Measurements from ENCODE around the gene EXOG.

The EXOG gene

GRCh38 chr3:38562467-38562925 lies 66.4 kb downstream of the EXOG start:
- H2BK12ac ChIP-seq (ENCODE audit: low read length), result no peak overlapping the region
- no peaks in the 10 kb centered on the region for H3K79me2 ChIP-seq (ENCODE audit: control insufficient read depth, insufficient read depth, low read length, poor library complexity)
- no CpG with 5 or more reads among the region's 7 CpGs for WGBS (ENCODE audit: extremely low coverage, insufficient coverage, insufficient read length)
- no peak overlapping the region for H4K8ac ChIP-seq (ENCODE audit: low read depth, low read length)
- H3K14ac ChIP-seq (ENCODE audit: low read length), result no peak overlapping the region
- no peak overlapping the region for H3K4me2 ChIP-seq (ENCODE audit: low read length)
- no peak overlapping the region for H3K9ac ChIP-seq (ENCODE audit: low read length)
- no peak overlapping the region for H2AFZ ChIP-seq (ENCODE audit: insufficient read depth, low read length, poor library complexity)
- H3K9me3 ChIP-seq (ENCODE audit: insufficient read depth, low read depth, low read length), result no peaks in the 10 kb centered on the region
- H3K27me3 ChIP-seq (ENCODE audit: insufficient read depth, low read length), result no peaks in the 10 kb centered on the region
- H3K36me3 ChIP-seq (ENCODE audit: control insufficient read depth in 1 of 2, insufficient read depth in 2 of 2, low read length in 2 of 2), result no peaks in the 10 kb centered on the region
- no peak overlapping the region for H3K18ac ChIP-seq (ENCODE audit: low read length)
- no peak overlapping the region for H2BK5ac ChIP-seq (ENCODE audit: low read depth, low read length, poor library complexity)
- H4K12ac ChIP-seq (ENCODE audit: low read depth, low read length), result no peak overlapping the region
- no peak overlapping the region for H3K27ac ChIP-seq (ENCODE audit: low read depth, low read length)
- DNase-seq, result no peak
- H3K79me1 ChIP-seq (ENCODE audit: low read length), result no peaks in the 10 kb centered on the region
- no peaks in the 10 kb centered on the region for H3K4me1 ChIP-seq (ENCODE audit: control insufficient read depth in 1 of 2, insufficient read depth in 2 of 2, low read length in 2 of 2)
- H2BK120ac ChIP-seq (ENCODE audit: insufficient read depth, low read length, poor library complexity), result no peak overlapping the region
- H3K23ac ChIP-seq (ENCODE audit: low read length), result no peak overlapping the region
- H3K4ac ChIP-seq (ENCODE audit: low read depth, low read length), result no peak overlapping the region
- H2AK5ac ChIP-seq (ENCODE audit: low read length), result no peak overlapping the region
- no peak overlapping the region for H4K91ac ChIP-seq (ENCODE audit: low read depth, low read length)
- H3K4me3 ChIP-seq (ENCODE audit: low read depth, low read length), result no peak overlapping the region

DNA sequence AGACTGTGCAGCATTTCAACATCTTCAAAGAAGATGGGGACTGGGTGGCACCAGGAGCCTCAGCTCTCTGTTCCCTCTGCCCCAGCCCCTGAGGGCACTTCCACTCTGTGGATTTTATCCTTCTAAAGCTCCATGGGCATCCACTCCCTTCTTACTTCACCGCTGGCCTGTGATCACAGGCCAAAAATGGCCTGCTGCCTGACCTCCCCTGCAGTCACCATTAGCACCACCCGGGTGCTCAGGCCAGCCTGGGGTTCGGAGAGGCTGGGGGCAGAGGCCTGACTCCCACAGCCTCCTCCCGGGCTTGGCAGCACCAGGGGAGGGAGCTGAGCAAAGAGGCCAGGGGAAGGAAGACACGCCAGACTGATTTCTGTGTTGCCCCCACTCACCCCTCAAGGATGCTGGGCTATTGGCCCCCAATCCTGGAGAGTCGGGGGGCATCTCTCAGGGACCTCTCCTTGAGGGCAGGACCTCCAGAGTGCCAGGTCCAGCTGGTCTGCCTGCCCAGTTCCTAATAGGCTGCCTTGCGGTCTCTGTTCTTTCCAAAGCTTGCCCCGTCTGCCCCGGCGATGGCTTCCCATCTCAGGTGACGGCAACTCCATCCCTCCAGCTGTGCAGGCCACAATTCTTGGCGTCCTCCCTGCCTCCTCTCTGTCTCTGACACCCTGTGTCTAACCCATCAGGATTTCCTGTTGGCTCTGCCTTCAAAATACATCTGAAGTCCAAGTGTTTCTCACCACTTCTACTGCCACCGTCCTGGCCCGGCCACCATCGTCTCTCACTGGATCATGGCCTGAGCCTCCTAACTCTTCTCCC lies 67.1 kb downstream of the EXOG start:
- Histone ChIP-seq H3K79me1 (ENCODE audit: low read length) (no peaks in the 10 kb centered on the region), H2BK5ac (ENCODE audit: low read depth, low read length, poor library complexity) (no peak overlapping the region), H4K91ac (ENCODE audit: low read depth, low read length) (no peak overlapping the region), H3K9ac (ENCODE audit: low read length) (no peak overlapping the region), H3K27me3 (ENCODE audit: insufficient read depth, low read length) (no peaks in the 10 kb centered on the region), H3K27ac (ENCODE audit: low read depth, low read length) (no peak overlapping the region), H3K23ac (ENCODE audit: low read length) (no peak overlapping the region), H3K4me1 (ENCODE audit: control insufficient read depth in 1 of 2, insufficient read depth in 2 of 2, low read length in 2 of 2) (no peaks in the 10 kb centered on the region), H2AFZ (ENCODE audit: insufficient read depth, low read length, poor library complexity) (no peak overlapping the region), H3K4me2 (ENCODE audit: low read length) (no peak overlapping the region), H3K9me3 (ENCODE audit: insufficient read depth, low read depth, low read length) (no peaks in the 10 kb centered on the region), H3K14ac (ENCODE audit: low read length) (no peak overlapping the region), H3K18ac (ENCODE audit: low read length) (no peak overlapping the region), H3K79me2 (ENCODE audit: control insufficient read depth, insufficient read depth, low read length, poor library complexity) (no peaks in the 10 kb centered on the region), H2BK12ac (ENCODE audit: low read length) (no peak overlapping the region), H4K8ac (ENCODE audit: low read depth, low read length) (no peak overlapping the region), H2BK120ac (ENCODE audit: insufficient read depth, low read length, poor library complexity) (no peak overlapping the region), H3K4me3 (ENCODE audit: low read depth, low read length) (no peak overlapping the region), H3K4ac (ENCODE audit: low read depth, low read length) (no peak overlapping the region), H3K36me3 (ENCODE audit: control insufficient read depth in 1 of 2, insufficient read depth in 2 of 2, low read length in 2 of 2) (no peaks in the 10 kb centered on the region), H4K12ac (ENCODE audit: low read depth, low read length) (no peak overlapping the region), H2AK5ac (ENCODE audit: low read length) (no peak overlapping the region)
- DNase-seq, result no peak
- no CpG with 5 or more reads among the region's 15 CpGs for WGBS (ENCODE audit: extremely low coverage, insufficient coverage, insufficient read length)

GRCh38 chr3:38563886-38564270 lies 67.7 kb downstream of the EXOG start:
- H3K79me2 ChIP-seq (ENCODE audit: control insufficient read depth, insufficient read depth, low read length, poor library complexity), result no peaks in the 10 kb centered on the region
- no peak for DNase-seq
- no peak overlapping the region for H3K4me3 ChIP-seq (ENCODE audit: low read depth, low read length)
- no peak overlapping the region for H4K91ac ChIP-seq (ENCODE audit: low read depth, low read length)
- no peaks in the 10 kb centered on the region for H3K27me3 ChIP-seq (ENCODE audit: insufficient read depth, low read length)
- no peak overlapping the region for H3K27ac ChIP-seq (ENCODE audit: low read depth, low read length)
- H3K4me1 ChIP-seq (ENCODE audit: control insufficient read depth in 1 of 2, insufficient read depth in 2 of 2, low read length in 2 of 2), result no peaks in the 10 kb centered on the region
- no peak overlapping the region for H2BK5ac ChIP-seq (ENCODE audit: low read depth, low read length, poor library complexity)
- H3K9me3 ChIP-seq (ENCODE audit: insufficient read depth, low read depth, low read length), result no peaks in the 10 kb centered on the region
- no peak overlapping the region for H3K4ac ChIP-seq (ENCODE audit: low read depth, low read length)
- no peak overlapping the region for H3K9ac ChIP-seq (ENCODE audit: low read length)
- no peak overlapping the region for H2BK120ac ChIP-seq (ENCODE audit: insufficient read depth, low read length, poor library complexity)
- no peak overlapping the region for H3K14ac ChIP-seq (ENCODE audit: low read length)
- no peak overlapping the region for H3K23ac ChIP-seq (ENCODE audit: low read length)
- H2AK5ac ChIP-seq (ENCODE audit: low read length), result no peak overlapping the region
- no peaks in the 10 kb centered on the region for H3K36me3 ChIP-seq (ENCODE audit: control insufficient read depth in 1 of 2, insufficient read depth in 2 of 2, low read length in 2 of 2)
- H2BK12ac ChIP-seq (ENCODE audit: low read length), result no peak overlapping the region
- no peak overlapping the region for H4K12ac ChIP-seq (ENCODE audit: low read depth, low read length)
- no peaks in the 10 kb centered on the region for H3K79me1 ChIP-seq (ENCODE audit: low read length)
- H2AFZ ChIP-seq (ENCODE audit: insufficient read depth, low read length, poor library complexity), result no peak overlapping the region
- WGBS (ENCODE audit: extremely low coverage, insufficient coverage, insufficient read length), result no CpG with 5 or more reads among the region's 10 CpGs
- no peak overlapping the region for H3K18ac ChIP-seq (ENCODE audit: low read length)
- no peak overlapping the region for H3K4me2 ChIP-seq (ENCODE audit: low read length)
- H4K8ac ChIP-seq (ENCODE audit: low read depth, low read length), result no peak overlapping the region

DNA sequence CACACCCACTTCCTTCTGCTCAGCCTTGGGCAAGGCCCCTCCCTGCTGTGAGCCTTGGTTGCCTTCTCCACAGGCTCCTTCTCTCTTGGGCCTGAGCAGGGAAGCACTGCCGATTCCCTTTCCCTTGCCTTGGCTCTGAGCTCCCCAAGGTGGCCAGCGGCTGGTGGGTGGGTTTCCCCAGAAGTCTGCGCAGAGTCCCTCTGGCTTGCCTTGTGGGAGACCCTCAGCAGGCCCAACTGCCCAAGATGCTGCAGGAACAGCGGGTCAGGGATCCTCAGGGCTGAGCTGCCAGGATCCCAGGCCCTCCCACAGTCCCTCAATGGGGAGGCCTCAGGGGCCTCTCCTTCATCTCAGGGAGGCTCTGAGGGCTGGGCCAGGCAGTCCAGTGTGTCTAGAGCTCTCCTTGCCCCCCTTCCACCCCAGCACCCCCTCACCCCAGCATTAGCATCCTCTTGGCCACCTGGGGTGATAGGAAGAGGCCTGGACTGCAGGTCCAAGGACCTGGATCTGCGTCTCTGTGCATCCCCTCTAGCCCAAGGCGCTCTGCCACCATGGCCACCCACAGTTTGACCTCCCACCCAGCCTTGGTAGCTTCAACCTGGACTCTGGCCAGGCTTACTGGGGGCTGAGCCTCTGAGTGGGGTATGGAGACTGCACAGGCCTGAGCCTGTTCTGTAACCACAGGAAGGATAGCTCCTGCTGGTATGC lies 68.6 kb downstream of the EXOG start:
- Histone ChIP-seq H3K27ac (ENCODE audit: low read depth, low read length) (no peak overlapping the region), H3K36me3 (ENCODE audit: control insufficient read depth in 1 of 2, insufficient read depth in 2 of 2, low read length in 2 of 2) (no peaks in the 10 kb centered on the region), H2BK12ac (ENCODE audit: low read length) (no peak overlapping the region), H3K9me3 (ENCODE audit: insufficient read depth, low read depth, low read length) (no peaks in the 10 kb centered on the region), H3K79me2 (ENCODE audit: control insufficient read depth, insufficient read depth, low read length, poor library complexity) (no peaks in the 10 kb centered on the region), H3K79me1 (ENCODE audit: low read length) (no peaks in the 10 kb centered on the region), H2AK5ac (ENCODE audit: low read length) (no peak overlapping the region), H4K12ac (ENCODE audit: low read depth, low read length) (no peak overlapping the region), H3K23ac (ENCODE audit: low read length) (no peak overlapping the region), H3K18ac (ENCODE audit: low read length) (no peak overlapping the region), H3K4me2 (ENCODE audit: low read length) (no peak overlapping the region), H2AFZ (ENCODE audit: insufficient read depth, low read length, poor library complexity) (no peak overlapping the region), H4K8ac (ENCODE audit: low read depth, low read length) (no peak overlapping the region), H3K4me1 (ENCODE audit: control insufficient read depth in 1 of 2, insufficient read depth in 2 of 2, low read length in 2 of 2) (no peaks in the 10 kb centered on the region), H3K4ac (ENCODE audit: low read depth, low read length) (no peak overlapping the region), H3K27me3 (ENCODE audit: insufficient read depth, low read length) (no peaks in the 10 kb centered on the region), H4K91ac (ENCODE audit: low read depth, low read length) (no peak overlapping the region), H3K14ac (ENCODE audit: low read length) (no peak overlapping the region), H2BK120ac (ENCODE audit: insufficient read depth, low read length, poor library complexity) (no peak overlapping the region), H2BK5ac (ENCODE audit: low read depth, low read length, poor library complexity) (no peak overlapping the region), H3K4me3 (ENCODE audit: low read depth, low read length) (no peak overlapping the region), H3K9ac (ENCODE audit: low read length) (no peak overlapping the region)
- no CpG with 5 or more reads among the region's 6 CpGs for WGBS (ENCODE audit: extremely low coverage, insufficient coverage, insufficient read length)
- no peak for DNase-seq
